Measurements from ENCODE around the gene C3orf20. TPM values are rescaled to one million over a fixed set of nuclear protein-coding genes. Genes with fewer than 3 reads are reported as not detected.
A peak's percentile ranks its signal among the peaks of the same experiment; 100 is the strongest.

The C3orf20 gene
- total RNA-seq, 2 donors from 2014 or later, result not detected

DNA sequence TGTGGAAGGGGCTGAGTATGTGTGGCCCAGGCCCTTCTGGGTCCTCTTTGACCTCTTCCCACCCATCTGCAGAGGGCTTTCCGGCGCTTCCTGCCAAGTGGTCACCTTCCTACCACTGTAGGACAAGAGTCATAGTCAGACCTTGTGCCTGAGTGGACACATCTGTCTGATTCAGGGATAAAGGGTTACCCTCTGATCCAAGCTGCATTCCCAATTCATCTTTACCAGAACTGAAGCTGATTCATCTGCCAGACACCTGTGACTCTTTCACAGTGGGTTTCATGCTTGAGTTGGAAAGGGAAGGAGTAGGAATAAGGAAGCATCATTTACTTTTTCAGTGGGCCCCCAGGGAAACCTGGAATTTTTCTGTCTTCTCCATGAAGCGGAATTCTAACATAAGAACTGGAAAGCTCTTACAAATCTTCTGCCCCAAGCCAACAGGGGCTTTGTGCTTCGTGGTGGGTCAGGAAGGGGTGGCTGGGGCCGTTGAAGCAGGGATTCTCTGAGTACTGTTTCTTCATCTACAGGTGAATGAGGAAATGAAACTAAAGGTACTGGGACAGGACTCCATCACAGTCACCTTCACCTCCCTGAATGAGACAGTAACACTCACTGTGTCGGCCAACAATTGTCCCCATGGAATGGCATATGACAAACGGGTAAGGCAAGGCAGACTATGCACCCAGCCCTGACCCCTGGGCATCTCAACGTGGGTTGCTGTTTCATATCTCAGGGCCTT is 46.4 kb downstream of the C3orf20 start:
- Histone ChIP-seq H3K9me3 (no peaks in the 10 kb centered on the region), H3K4me3 (no peak overlapping the region), H3K27me3 (no peaks in the 10 kb centered on the region), H3K4me1 (peaks cover 0 to 22% of the 10 kb centered on the region in 2 donors), H3K36me3 (no peaks in the 10 kb centered on the region), H3K27ac (no peak overlapping the region)
- DNase-seq (ENCODE audit: low spot score), result no peak
- no peak for TF ChIP-seq CTCF (IDR thresholded peaks at IDR 0.05)

GRCh38 chr3:14725013-14725412 is 50.1 kb downstream of the C3orf20 start:
- Histone ChIP-seq H3K9me3 (no peaks in the 10 kb centered on the region), H3K27ac (peak overlapping the region in 1 of 2 donors; percentile 54), H3K4me1 (peaks cover 0 to 31% of the 10 kb centered on the region in 2 donors), H3K4me3 (no peak overlapping the region), H3K36me3 (no peaks in the 10 kb centered on the region), H3K27me3 (no peaks in the 10 kb centered on the region)
- DNase-seq (ENCODE audit: low spot score), result no peak
- no peak for TF ChIP-seq CTCF (IDR thresholded peaks at IDR 0.05)

DNA sequence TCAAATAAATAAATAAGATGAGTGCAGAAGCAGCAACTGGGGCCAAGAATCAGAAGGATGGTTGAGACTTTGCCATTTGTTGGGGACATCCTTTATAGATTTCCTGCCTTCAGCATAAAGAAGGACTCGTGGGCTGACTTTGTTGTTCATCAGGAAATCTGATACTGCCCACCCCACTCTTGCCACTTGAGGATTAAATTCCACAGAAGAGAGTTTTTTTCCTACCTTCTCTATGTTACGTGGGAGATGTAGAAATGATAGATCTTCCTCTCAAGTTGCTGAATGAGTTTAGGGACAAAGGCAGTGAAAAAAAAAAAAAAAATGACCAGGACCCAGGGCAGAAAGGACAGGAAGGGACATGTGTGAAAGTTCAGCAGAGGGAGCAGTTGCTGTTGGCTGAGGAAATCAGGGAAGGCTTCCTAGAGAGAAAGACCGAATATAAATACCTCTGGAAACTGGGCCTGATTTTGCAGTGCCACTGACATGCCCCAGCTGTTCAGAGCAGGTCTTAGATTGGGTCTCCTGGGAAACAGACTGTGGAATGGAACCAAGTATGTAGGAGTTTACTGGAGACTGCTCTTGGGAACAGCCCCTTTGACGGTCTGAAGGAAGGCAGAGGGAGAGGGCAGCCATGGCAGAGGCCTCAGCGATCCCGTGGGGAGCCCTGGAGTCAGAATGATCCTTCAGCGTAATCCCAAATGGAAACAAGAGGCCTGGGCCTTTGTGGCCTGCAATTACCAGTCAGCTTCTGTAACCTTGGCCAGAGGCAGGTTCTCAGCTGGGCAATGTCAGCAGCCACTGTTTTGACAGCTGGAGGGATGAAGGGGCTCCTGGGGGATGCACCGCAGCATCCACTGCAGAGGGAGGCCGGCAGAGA is 50.9 kb downstream of the C3orf20 start:
- Histone ChIP-seq H3K36me3 (no peaks in the 10 kb centered on the region), H3K27ac (peak overlapping the region in 1 of 2 donors; percentile 54), H3K9me3 (no peaks in the 10 kb centered on the region), H3K4me3 (no peak overlapping the region), H3K27me3 (no peaks in the 10 kb centered on the region), H3K4me1 (peaks cover 0 to 31% of the 10 kb centered on the region in 2 donors)
- DNase-seq (ENCODE audit: low spot score), result no peak
- no peak for TF ChIP-seq CTCF (IDR thresholded peaks at IDR 0.05)

GRCh38 chr3:14726441-14726780 is 51.5 kb downstream of the C3orf20 start:
- no peak for DNase-seq (ENCODE audit: low spot score)
- TF ChIP-seq CTCF (IDR thresholded peaks at IDR 0.05), result no peak
- Histone ChIP-seq H3K9me3 (no peaks in the 10 kb centered on the region), H3K27me3 (no peaks in the 10 kb centered on the region), H3K27ac (no peak overlapping the region), H3K4me3 (no peak overlapping the region), H3K36me3 (no peaks in the 10 kb centered on the region), H3K4me1 (peaks cover 0 to 31% of the 10 kb centered on the region in 2 donors)

GRCh38 chr3:14728113-14728512 is 53.2 kb downstream of the C3orf20 start:
- peaks cover 0 to 31% of the 10 kb centered on the region in 2 donors for H3K4me1 ChIP-seq
- no peak for TF ChIP-seq CTCF (IDR thresholded peaks at IDR 0.05)
- no peaks in the 10 kb centered on the region for H3K9me3 ChIP-seq
- no peak for DNase-seq (ENCODE audit: low spot score)
- H3K36me3 ChIP-seq, result no peaks in the 10 kb centered on the region
- H3K27me3 ChIP-seq, result no peaks in the 10 kb centered on the region
- no peak overlapping the region for H3K4me3 ChIP-seq
- H3K27ac ChIP-seq, result no peak overlapping the region
